ENCODE measurements around the gene ZACN.
"Not testable (repeated sequence)": the region's sequence is repeated elsewhere in the genome, so short reads cannot be mapped to it uniquely, and the experiment has no call there.

ZACN gene

GRCh38 chr17:76077584-76078110, 1.3 kb upstream of the ZACN start:
- H3K27ac ChIP-seq, result no peak overlapping the region
- H3K27me3 ChIP-seq (ENCODE audit: insufficient read depth, low read depth), result peaks cover 15% of the 10 kb centered on the region
- no peaks in the 10 kb centered on the region for H4K20me1 ChIP-seq (ENCODE audit: insufficient read depth)
- H3K4me1 ChIP-seq (ENCODE audit: low read depth, poor library complexity, severe bottlenecking), result no peaks in the 10 kb centered on the region
- H3K79me2 ChIP-seq (ENCODE audit: insufficient read depth, low read depth), result peaks cover 4% of the 10 kb centered on the region; the same call in 1 of the 2 replicates
- no peak overlapping the region for H2AFZ ChIP-seq (ENCODE audit: low read depth)
- TF ChIP-seq, protein P1, sequence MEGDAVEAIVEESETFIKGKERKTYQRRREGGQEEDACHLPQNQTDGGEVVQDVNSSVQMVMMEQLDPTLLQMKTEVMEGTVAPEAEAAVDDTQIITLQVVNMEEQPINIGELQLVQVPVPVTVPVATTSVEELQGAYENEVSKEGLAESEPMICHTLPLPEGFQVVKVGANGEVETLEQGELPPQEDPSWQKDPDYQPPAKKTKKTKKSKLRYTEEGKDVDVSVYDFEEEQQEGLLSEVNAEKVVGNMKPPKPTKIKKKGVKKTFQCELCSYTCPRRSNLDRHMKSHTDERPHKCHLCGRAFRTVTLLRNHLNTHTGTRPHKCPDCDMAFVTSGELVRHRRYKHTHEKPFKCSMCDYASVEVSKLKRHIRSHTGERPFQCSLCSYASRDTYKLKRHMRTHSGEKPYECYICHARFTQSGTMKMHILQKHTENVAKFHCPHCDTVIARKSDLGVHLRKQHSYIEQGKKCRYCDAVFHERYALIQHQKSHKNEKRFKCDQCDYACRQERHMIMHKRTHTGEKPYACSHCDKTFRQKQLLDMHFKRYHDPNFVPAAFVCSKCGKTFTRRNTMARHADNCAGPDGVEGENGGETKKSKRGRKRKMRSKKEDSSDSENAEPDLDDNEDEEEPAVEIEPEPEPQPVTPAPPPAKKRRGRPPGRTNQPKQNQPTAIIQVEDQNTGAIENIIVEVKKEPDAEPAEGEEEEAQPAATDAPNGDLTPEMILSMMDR (conservative IDR thresholded peaks at IDR 0.05; ENCODE audit: low read depth, low read length), result no peak
- no peak overlapping the region for H3K4me3 ChIP-seq (IDR thresholded peaks at IDR 0.05; ENCODE audit: insufficient read depth, low read depth, low read length)
- H3K36me3 ChIP-seq (ENCODE audit: insufficient read depth), result no peaks in the 10 kb centered on the region
- H3K4me2 ChIP-seq, result no peak overlapping the region
- no peak overlapping the region for H3K9ac ChIP-seq

DNA sequence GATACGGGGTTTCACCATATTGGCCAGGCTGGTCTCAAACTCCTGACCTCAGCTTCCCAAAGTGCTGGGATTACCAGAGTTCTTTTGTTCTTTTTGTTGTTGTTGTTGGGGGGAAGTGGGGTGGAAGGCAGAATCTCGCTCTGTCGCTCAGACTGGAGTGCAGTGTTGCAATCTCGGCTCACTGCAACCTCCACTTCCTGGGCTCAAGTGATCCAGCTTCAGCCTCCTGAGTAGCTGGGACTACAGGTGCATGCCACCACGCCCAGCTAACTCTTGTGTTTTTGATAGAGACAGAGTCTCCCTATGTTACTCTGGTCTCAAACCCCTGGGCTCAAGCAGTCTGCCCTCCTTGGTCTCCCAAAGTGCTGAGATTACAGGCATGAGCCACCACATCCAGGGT, 612 bp upstream of the ZACN start:
- H3K27ac ChIP-seq; H3K36me3 ChIP-seq (ENCODE audit: insufficient read depth); H3K9ac ChIP-seq; H4K20me1 ChIP-seq (ENCODE audit: insufficient read depth); H3K4me3 ChIP-seq (IDR thresholded peaks at IDR 0.05; ENCODE audit: insufficient read depth, low read depth, low read length); H3K4me1 ChIP-seq (ENCODE audit: low read depth, poor library complexity, severe bottlenecking); H3K79me2 ChIP-seq (ENCODE audit: insufficient read depth, low read depth); H3K4me2 ChIP-seq; H2AFZ ChIP-seq (ENCODE audit: low read depth): not testable (repeated sequence)
- H3K27me3 ChIP-seq (ENCODE audit: insufficient read depth, low read depth), result peaks cover 15% of the 10 kb centered on the region

- Histone ChIP-seq H3K27ac (no peak overlapping the region), H3K9ac (no peak overlapping the region), H3K4me2 (no peak overlapping the region), H3K36me3 (ENCODE audit: insufficient read depth) (no peaks in the 10 kb centered on the region), H2AFZ (ENCODE audit: low read depth) (no peak overlapping the region), H4K20me1 (ENCODE audit: insufficient read depth) (no peaks in the 10 kb centered on the region), H3K27me3 (ENCODE audit: insufficient read depth, low read depth) (peaks cover 15% of the 10 kb centered on the region), H3K4me3 (IDR thresholded peaks at IDR 0.05; ENCODE audit: insufficient read depth, low read depth, low read length) (no peak overlapping the region), H3K4me1 (ENCODE audit: low read depth, poor library complexity, severe bottlenecking) (no peaks in the 10 kb centered on the region), H3K79me2 (ENCODE audit: insufficient read depth, low read depth) (no peaks in the 10 kb centered on the region)
- TF ChIP-seq, protein P1 (conservative IDR thresholded peaks at IDR 0.05; ENCODE audit: low read depth, low read length), result no peak
These were observed 563 bp downstream of the ZACN start for GRCh38 chr17:76079535-76079955.

DNA sequence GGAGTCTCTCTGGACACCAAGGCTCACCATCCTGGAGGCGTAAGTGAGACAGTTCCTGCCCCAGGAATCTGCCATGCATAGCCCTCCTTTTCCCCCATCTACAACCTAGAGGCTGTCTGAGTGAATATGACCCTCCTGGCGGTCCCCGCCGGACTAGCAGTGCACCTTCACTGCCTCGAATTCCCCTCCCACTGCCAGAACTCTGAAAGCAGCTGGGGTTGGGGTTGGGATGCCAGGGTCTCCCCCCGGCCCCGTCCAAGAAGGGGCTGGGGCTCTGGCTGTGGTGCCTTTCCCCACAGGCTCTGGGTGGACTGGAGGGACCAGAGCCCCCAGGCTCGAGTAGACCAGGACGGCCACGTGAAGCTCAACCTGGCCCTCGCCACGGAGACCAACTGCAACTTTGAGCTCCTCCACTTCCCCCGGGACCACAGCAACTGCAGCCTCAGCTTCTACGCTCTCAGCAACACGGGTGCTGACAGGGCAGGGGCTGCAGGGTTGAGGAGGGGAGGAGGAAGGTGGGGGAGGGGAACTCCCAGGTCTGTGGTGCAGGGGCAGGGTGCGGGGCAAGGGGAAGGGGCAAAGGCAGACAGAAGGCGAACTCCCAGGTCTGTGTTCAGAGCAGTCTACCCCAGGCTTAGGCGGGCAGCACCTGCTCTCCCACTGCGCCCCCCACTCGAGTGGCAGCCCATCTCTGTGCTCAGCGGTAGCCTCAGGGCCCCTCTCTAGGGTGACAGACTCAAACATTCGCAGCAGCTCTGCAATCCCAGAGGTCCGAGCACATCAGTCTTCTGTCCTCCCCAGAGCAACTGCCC, 1.2 kb downstream of the ZACN start:
- TF ChIP-seq, protein P1 (conservative IDR thresholded peaks at IDR 0.05; ENCODE audit: low read depth, low read length), result no peak
- Histone ChIP-seq H3K4me2 (no peak overlapping the region), H3K36me3 (ENCODE audit: insufficient read depth) (no peaks in the 10 kb centered on the region), H3K27me3 (ENCODE audit: insufficient read depth, low read depth) (peaks cover 15% of the 10 kb centered on the region), H3K79me2 (ENCODE audit: insufficient read depth, low read depth) (no peaks in the 10 kb centered on the region), H3K27ac (no peak overlapping the region), H3K4me3 (IDR thresholded peaks at IDR 0.05; ENCODE audit: insufficient read depth, low read depth, low read length) (no peak overlapping the region), H2AFZ (ENCODE audit: low read depth) (no peak overlapping the region), H3K4me1 (ENCODE audit: low read depth, poor library complexity, severe bottlenecking) (no peaks in the 10 kb centered on the region), H3K9ac (no peak overlapping the region), H4K20me1 (ENCODE audit: insufficient read depth) (no peaks in the 10 kb centered on the region)

DNA sequence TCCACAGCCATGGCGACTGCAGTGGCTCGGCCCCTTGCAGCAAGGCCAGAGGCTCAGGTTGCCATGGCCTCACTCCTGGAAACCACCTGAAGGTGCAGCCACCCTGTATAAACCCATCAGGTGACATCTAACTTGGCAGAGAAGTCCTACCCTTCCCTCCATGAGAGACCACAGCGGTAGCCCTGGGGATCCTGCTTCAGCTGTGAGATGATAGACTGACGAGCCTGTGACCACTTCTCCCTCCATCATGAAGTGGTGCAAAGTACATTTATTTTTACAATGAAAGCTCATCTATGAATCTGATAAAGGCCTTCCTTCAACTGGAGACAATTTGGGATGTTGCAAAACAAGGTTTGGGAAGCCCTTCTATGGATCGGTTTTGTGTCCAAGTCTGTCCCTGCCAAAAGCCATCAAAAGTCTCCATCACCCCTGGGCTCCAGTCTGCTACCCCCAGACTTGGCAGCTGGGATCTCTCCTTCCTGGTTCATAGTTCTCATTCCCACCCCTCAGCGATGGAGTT, 1.8 kb downstream of the ZACN start:
- Histone ChIP-seq H3K36me3 (ENCODE audit: insufficient read depth) (no peaks in the 10 kb centered on the region), H3K27me3 (ENCODE audit: insufficient read depth, low read depth) (peaks cover 15% of the 10 kb centered on the region), H3K4me1 (ENCODE audit: low read depth, poor library complexity, severe bottlenecking) (no peaks in the 10 kb centered on the region), H2AFZ (ENCODE audit: low read depth) (no peak overlapping the region), H3K9ac (no peak overlapping the region), H4K20me1 (ENCODE audit: insufficient read depth) (no peaks in the 10 kb centered on the region), H3K27ac (no peak overlapping the region), H3K4me3 (IDR thresholded peaks at IDR 0.05; ENCODE audit: insufficient read depth, low read depth, low read length) (no peak overlapping the region), H3K4me2 (no peak overlapping the region), H3K79me2 (ENCODE audit: insufficient read depth, low read depth) (no peaks in the 10 kb centered on the region)
- TF ChIP-seq, protein P1 (conservative IDR thresholded peaks at IDR 0.05; ENCODE audit: low read depth, low read length), result no peak

Data from KMS-11 (cell line).